Measurements from ENCODE around the gene NCKAP5. TPM values are rescaled to one million over a fixed set of nuclear protein-coding genes. Genes with fewer than 3 reads are reported as not detected.

NCKAP5 gene
- total and polyA plus RNA-seq, 2 experiments from 2014 or later, result 2.2 to 5.5 TPM

GRCh38 chr2:132941296-132942020 is 626.8 kb downstream of the NCKAP5 start:
- WGBS (ENCODE audit: low lambda C conversion rate, missing lambda C conversion rate), result 86% methylated on average over 4 of the region's 4 CpGs
- H3K36me3 ChIP-seq (replicated peaks; ENCODE audit: insufficient read depth, low read depth), result no peaks in the 10 kb centered on the region
- no peaks in the 10 kb centered on the region for H3K9me3 ChIP-seq (ENCODE audit: low read depth)
- H2AFZ ChIP-seq, result no peak overlapping the region
- H3K27ac ChIP-seq, result no peak overlapping the region
- H3K4me1 ChIP-seq (ENCODE audit: insufficient read depth), result no peaks in the 10 kb centered on the region
- no peaks in the 10 kb centered on the region for H3K9me2 ChIP-seq (replicated peaks; ENCODE audit: insufficient read depth)
- no peaks in the 10 kb centered on the region for H3K79me2 ChIP-seq
- no peak for DNase-seq (ENCODE audit: low spot score)
- H3K4me2 ChIP-seq, result no peak overlapping the region
- H3K4me3 ChIP-seq, result no peak overlapping the region
- TF ChIP-seq EZH2 (IDR thresholded peaks at IDR 0.05; ENCODE audit: borderline replicate concordance) (no peak), EZH2phosphoT487 (IDR thresholded peaks at IDR 0.05; ENCODE audit: low read depth, severe bottlenecking, unreplicated experiment) (no peak)
- no peaks in the 10 kb centered on the region for H3K27me3 ChIP-seq
- no peaks in the 10 kb centered on the region for H4K20me1 ChIP-seq (ENCODE audit: insufficient read depth, poor library complexity, severe bottlenecking)

- no peak overlapping the region for H3K4me3 ChIP-seq
- 62% methylated on average over 2 of the region's 2 CpGs for whole genome bisulfite sequencing (ENCODE audit: low lambda C conversion rate, missing lambda C conversion rate)
- no peaks in the 10 kb centered on the region for H3K9me2 ChIP-seq (replicated peaks; ENCODE audit: insufficient read depth)
- no peaks in the 10 kb centered on the region for H3K4me1 ChIP-seq (ENCODE audit: insufficient read depth)
- DNase-seq (ENCODE audit: low spot score), result no peak
- no peaks in the 10 kb centered on the region for H3K9me3 ChIP-seq (ENCODE audit: low read depth)
- no peaks in the 10 kb centered on the region for H3K27me3 ChIP-seq
- no peak overlapping the region for H3K4me2 ChIP-seq
- H4K20me1 ChIP-seq (ENCODE audit: insufficient read depth, poor library complexity, severe bottlenecking), result no peaks in the 10 kb centered on the region
- TF ChIP-seq EZH2phosphoT487 (IDR thresholded peaks at IDR 0.05; ENCODE audit: low read depth, severe bottlenecking, unreplicated experiment) (no peak), EZH2 (IDR thresholded peaks at IDR 0.05; ENCODE audit: borderline replicate concordance) (no peak), CTCF (IDR thresholded peaks at IDR 0.05; ENCODE audit: poor library complexity) (no peak)
- H3K27ac ChIP-seq, result no peak overlapping the region
- H2AFZ ChIP-seq, result no peak overlapping the region
- no peaks in the 10 kb centered on the region for H3K79me2 ChIP-seq
- H3K36me3 ChIP-seq (replicated peaks; ENCODE audit: insufficient read depth, low read depth), result no peaks in the 10 kb centered on the region
Observed at GRCh38 chr2:132937629-132938028, 630.6 kb downstream of the NCKAP5 start.

- no peak overlapping the region for H2AFZ ChIP-seq
- H3K4me2 ChIP-seq, result no peak overlapping the region
- TF ChIP-seq CTCF (IDR thresholded peaks at IDR 0.05; ENCODE audit: poor library complexity) (no peak), EZH2phosphoT487 (IDR thresholded peaks at IDR 0.05; ENCODE audit: low read depth, severe bottlenecking, unreplicated experiment) (no peak), EZH2 (IDR thresholded peaks at IDR 0.05; ENCODE audit: borderline replicate concordance) (no peak)
- H3K36me3 ChIP-seq (replicated peaks; ENCODE audit: insufficient read depth, low read depth), result no peaks in the 10 kb centered on the region
- no peaks in the 10 kb centered on the region for H3K79me2 ChIP-seq
- H3K4me3 ChIP-seq, result no peak overlapping the region
- no peaks in the 10 kb centered on the region for H4K20me1 ChIP-seq (ENCODE audit: insufficient read depth, poor library complexity, severe bottlenecking)
- H3K27me3 ChIP-seq, result no peaks in the 10 kb centered on the region
- no peak overlapping the region for H3K27ac ChIP-seq
- H3K9me2 ChIP-seq (replicated peaks; ENCODE audit: insufficient read depth), result no peaks in the 10 kb centered on the region
- 69% methylated on average over 1 of the region's 1 CpG for WGBS (ENCODE audit: low lambda C conversion rate, missing lambda C conversion rate)
- no peaks in the 10 kb centered on the region for H3K4me1 ChIP-seq (ENCODE audit: insufficient read depth)
- H3K9me3 ChIP-seq (ENCODE audit: low read depth), result no peaks in the 10 kb centered on the region
- no peak for DNase-seq (ENCODE audit: low spot score)
Observed at GRCh38 chr2:132936791-132937190, 631.5 kb downstream of the NCKAP5 start.

GRCh38 chr2:132936261-132936660 is 632.0 kb downstream of the NCKAP5 start:
- Histone ChIP-seq H3K79me2 (no peaks in the 10 kb centered on the region), H3K27ac (no peak overlapping the region), H3K9me2 (replicated peaks; ENCODE audit: insufficient read depth) (no peaks in the 10 kb centered on the region), H3K36me3 (replicated peaks; ENCODE audit: insufficient read depth, low read depth) (no peaks in the 10 kb centered on the region), H3K4me2 (no peak overlapping the region), H3K4me1 (ENCODE audit: insufficient read depth) (no peaks in the 10 kb centered on the region), H4K20me1 (ENCODE audit: insufficient read depth, poor library complexity, severe bottlenecking) (no peaks in the 10 kb centered on the region), H3K4me3 (no peak overlapping the region), H3K27me3 (no peaks in the 10 kb centered on the region), H2AFZ (no peak overlapping the region), H3K9me3 (ENCODE audit: low read depth) (no peaks in the 10 kb centered on the region)
- TF ChIP-seq EZH2 (IDR thresholded peaks at IDR 0.05; ENCODE audit: borderline replicate concordance), result no peak
- no peak for TF ChIP-seq EZH2phosphoT487 (IDR thresholded peaks at IDR 0.05; ENCODE audit: low read depth, severe bottlenecking, unreplicated experiment)
- no peak for TF ChIP-seq CTCF (IDR thresholded peaks at IDR 0.05; ENCODE audit: poor library complexity)
- WGBS (ENCODE audit: low lambda C conversion rate, missing lambda C conversion rate), result 42% methylated on average over 1 of the region's 1 CpG
- DNase-seq (ENCODE audit: low spot score), result no peak
